SH-SY5Y (cell line): Measurements from ENCODE around the gene PDGFRB.

Experiments used
- GATA2 ChIP-seq: IDR thresholded peaks from 2 replicates; pipeline ENCODE4 v1.6.1; 2011; ENCODE audit warnings: mild to moderate bottlenecking, low read depth, low read length
- GATA3 ChIP-seq: IDR thresholded peaks from 2 replicates; pipeline ENCODE4 v1.6.1; 2011; ENCODE audit warnings: low read depth, mild to moderate bottlenecking, low read length, moderate library complexity

DNA sequence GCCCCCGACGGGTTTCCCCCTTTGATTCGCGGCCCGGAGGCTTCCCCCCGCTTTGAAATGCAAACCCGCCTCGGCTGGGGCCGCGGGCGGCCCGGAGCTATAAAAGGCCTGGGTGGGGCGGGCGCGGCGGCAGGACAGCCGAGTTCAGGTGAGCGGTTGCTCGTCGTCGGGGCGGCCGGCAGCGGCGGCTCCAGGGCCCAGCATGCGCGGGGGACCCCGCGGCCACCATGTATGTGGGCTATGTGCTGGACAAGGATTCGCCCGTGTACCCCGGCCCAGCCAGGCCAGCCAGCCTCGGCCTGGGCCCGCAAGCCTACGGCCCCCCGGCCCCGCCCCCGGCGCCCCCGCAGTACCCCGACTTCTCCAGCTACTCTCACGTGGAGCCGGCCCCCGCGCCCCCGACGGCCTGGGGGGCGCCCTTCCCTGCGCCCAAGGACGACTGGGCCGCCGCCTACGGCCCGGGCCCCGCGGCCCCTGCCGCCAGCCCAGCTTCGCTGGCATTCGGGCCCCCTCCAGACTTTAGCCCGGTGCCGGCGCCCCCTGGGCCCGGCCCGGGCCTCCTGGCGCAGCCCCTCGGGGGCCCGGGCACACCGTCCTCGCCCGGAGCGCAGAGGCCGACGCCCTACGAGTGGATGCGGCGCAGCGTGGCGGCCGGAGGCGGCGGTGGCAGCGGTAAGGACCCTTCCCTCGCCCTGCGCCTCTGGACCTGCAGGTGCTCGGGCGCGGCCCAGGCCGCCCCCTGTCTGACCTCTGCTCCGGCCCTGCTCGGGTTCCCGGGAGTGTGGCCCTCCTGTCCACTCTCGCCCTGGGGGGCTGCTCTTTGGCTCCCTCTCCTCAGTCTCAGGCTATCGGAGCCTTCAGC is 11.2 kb upstream of the PDGFRB start, which contains the start of gene CDX1:
- TF ChIP-seq GATA2 (no peak), GATA3 (no peak)
